B cell (primary cell): ENCODE measurements around the gene KCNG4.

ENCODE experiments used
- EZH2 ChIP-seq: IDR thresholded peaks from 2 replicates; pipeline ENCODE4 v1.6.1; 2012; ENCODE audit warnings: borderline replicate concordance, low read depth, mild to moderate bottlenecking, moderate library complexity, low read length; ENCODE audit not compliant: insufficient read depth, poor library complexity, severe bottlenecking
- TF ChIP-seq, protein P1 (sequence below): fragments of 200-600 bp; IDR thresholded peaks from one replicate; pipeline ENCODE4 v1.8.0; 2022; ENCODE audit warnings: antibody characterized with exemption, mild to moderate bottlenecking

- TF ChIP-seq, protein P1, sequence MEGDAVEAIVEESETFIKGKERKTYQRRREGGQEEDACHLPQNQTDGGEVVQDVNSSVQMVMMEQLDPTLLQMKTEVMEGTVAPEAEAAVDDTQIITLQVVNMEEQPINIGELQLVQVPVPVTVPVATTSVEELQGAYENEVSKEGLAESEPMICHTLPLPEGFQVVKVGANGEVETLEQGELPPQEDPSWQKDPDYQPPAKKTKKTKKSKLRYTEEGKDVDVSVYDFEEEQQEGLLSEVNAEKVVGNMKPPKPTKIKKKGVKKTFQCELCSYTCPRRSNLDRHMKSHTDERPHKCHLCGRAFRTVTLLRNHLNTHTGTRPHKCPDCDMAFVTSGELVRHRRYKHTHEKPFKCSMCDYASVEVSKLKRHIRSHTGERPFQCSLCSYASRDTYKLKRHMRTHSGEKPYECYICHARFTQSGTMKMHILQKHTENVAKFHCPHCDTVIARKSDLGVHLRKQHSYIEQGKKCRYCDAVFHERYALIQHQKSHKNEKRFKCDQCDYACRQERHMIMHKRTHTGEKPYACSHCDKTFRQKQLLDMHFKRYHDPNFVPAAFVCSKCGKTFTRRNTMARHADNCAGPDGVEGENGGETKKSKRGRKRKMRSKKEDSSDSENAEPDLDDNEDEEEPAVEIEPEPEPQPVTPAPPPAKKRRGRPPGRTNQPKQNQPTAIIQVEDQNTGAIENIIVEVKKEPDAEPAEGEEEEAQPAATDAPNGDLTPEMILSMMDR = no peak
- no peak for TF ChIP-seq EZH2
These were observed 4.9 kb upstream of the KCNG4 start for GRCh38 chr16:84244728-84245127.
